HEK293 (cell line): ENCODE results near the gene PKP3.

Experiments used
- YY1 ChIP-seq: fragments of 450-650 bp; formaldehyde crosslinking; IDR thresholded peaks from 2 replicates; pipeline ENCODE4 v1.5.1; 2018; ENCODE audit warnings: missing biosample characterization, missing genetic modification characterization
- ZNF664 ChIP-seq: fragments of 450-650 bp; formaldehyde crosslinking; IDR thresholded peaks from 2 replicates; pipeline ENCODE4 v1.5.1; 2016; ENCODE audit warnings: missing biosample characterization, missing genetic modification characterization
- TF ChIP-seq, protein P1 (sequence below): fragments of 450-650 bp; formaldehyde crosslinking; IDR thresholded peaks from 2 replicates; pipeline ENCODE4 v1.5.1; 2016; ENCODE audit warnings: missing biosample characterization, missing genetic modification characterization

DNA sequence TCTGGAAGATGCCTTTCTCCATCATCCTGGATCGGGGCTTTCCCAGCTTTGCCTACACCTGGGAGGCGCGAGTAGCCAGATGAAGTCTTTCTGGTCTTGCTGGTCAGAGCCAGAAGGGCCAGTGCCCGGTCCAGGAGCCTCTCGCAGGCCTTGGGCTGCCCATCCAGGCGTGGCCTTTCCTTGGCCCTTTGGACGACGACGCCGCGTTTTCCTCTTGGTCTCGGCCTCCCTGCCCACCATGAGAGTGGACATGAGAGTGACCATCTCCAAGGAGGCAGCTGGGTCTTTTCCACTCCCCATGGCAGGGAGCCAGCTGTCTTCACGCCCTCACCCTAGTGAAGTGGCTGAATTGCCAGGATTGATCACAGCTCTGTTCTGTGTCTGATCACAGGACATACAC, 59.6 kb downstream of the PKP3 start:
- TF ChIP-seq YY1 (tag by site-specific recombination) (no peak), ZNF664 (tag by site-specific recombination) (no peak)
- TF ChIP-seq, protein P1, sequence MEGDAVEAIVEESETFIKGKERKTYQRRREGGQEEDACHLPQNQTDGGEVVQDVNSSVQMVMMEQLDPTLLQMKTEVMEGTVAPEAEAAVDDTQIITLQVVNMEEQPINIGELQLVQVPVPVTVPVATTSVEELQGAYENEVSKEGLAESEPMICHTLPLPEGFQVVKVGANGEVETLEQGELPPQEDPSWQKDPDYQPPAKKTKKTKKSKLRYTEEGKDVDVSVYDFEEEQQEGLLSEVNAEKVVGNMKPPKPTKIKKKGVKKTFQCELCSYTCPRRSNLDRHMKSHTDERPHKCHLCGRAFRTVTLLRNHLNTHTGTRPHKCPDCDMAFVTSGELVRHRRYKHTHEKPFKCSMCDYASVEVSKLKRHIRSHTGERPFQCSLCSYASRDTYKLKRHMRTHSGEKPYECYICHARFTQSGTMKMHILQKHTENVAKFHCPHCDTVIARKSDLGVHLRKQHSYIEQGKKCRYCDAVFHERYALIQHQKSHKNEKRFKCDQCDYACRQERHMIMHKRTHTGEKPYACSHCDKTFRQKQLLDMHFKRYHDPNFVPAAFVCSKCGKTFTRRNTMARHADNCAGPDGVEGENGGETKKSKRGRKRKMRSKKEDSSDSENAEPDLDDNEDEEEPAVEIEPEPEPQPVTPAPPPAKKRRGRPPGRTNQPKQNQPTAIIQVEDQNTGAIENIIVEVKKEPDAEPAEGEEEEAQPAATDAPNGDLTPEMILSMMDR (tag by site-specific recombination), result no peak
